ENCODE results near the gene GALT. TPM values are rescaled to one million over a fixed set of nuclear protein-coding genes. Genes with fewer than 3 reads are reported as not detected.

The GALT gene
- total RNA-seq, 2 experiments from 2014 or later, result 62.5 to 90.9 TPM

- H2AFZ ChIP-seq (ENCODE audit: low read length), result no peak overlapping the region
- H3K27ac ChIP-seq (ENCODE audit: low read depth, low read length, poor library complexity, severe bottlenecking), result no peak overlapping the region
These were observed 18.5 kb upstream of the GALT start for GRCh38 chr9:34627716-34628655.

GRCh38 chr9:34628656-34629490 lies 17.6 kb upstream of the GALT start, which contains the start of gene ARID3C:
Gene ARID3C (minus strand): TSS chr9:34629066. CDS start chr9:34628014, 1,052 bp downstream.
- CTCF ChIA-PET (ENCODE audit: unreplicated experiment), result no interaction called here
- no peak within 1 kb of the TSS for H3K27ac ChIP-seq (ENCODE audit: low read depth, low read length, poor library complexity, severe bottlenecking)
- no peak within 1 kb of the TSS for H2AFZ ChIP-seq (ENCODE audit: low read length)
- H3K9me3 ChIP-seq (ENCODE audit: low read length), result no peaks in the 10 kb centered on the region
- H3K36me3 ChIP-seq (ENCODE audit: insufficient read depth, low read length), result no peaks in the 10 kb centered on the region
- no peak for TF ChIP-seq EZH2phosphoT487 (IDR thresholded peaks at IDR 0.05; ENCODE audit: borderline replicate concordance, low read depth, low read length)
- TF ChIP-seq CTCF (conservative IDR thresholded peaks at IDR 0.05; ENCODE audit: low read length), result no peak
- no peaks in the 10 kb centered on the region for H3K9me2 ChIP-seq (ENCODE audit: insufficient read depth, low read length)
- BruUV-seq (replicated peaks), result no TSS peak
- H3K4me2 ChIP-seq (ENCODE audit: low read length), result no peak within 1 kb of the TSS
- no peaks in the 10 kb centered on the region for H3K4me1 ChIP-seq (ENCODE audit: insufficient read depth, low read length, poor library complexity, severe bottlenecking)
- POLR2A ChIA-PET, result interaction anchor here (1.2 to 1.4 kb wide), 2 partner anchors 9 to 17 kb away, joined by 3 read pairs; partner anchors contain the start of genes DCTN3 and GALT
- H3K4me3 ChIP-seq (ENCODE audit: low read depth, low read length, poor library complexity, severe bottlenecking), result no peak within 1 kb of the TSS
- intact Hi-C loops (cut with micrococcal nuclease; ENCODE audit: unreplicated experiment), result no loop called here
- DNase-seq (ENCODE audit: low spot score), result no peak
- 0 out of 2 replicates have a peak, but pooled peaks cover 5% of the 10 kb centered on the region for H4K20me1 ChIP-seq (ENCODE audit: insufficient read depth, low read length)
- H3K79me2 ChIP-seq (ENCODE audit: insufficient read depth, low read depth, low read length), result no peaks in the 10 kb centered on the region

More at GRCh38 chr9:34627716-34628655, 18.5 kb upstream of the GALT start:
- Histone ChIP-seq H3K79me2 (ENCODE audit: insufficient read depth, low read depth, low read length) (no peaks in the 10 kb centered on the region), H3K4me1 (ENCODE audit: insufficient read depth, low read length, poor library complexity, severe bottlenecking) (no peaks in the 10 kb centered on the region), H3K4me3 (ENCODE audit: low read depth, low read length, poor library complexity, severe bottlenecking) (no peak overlapping the region), H4K20me1 (ENCODE audit: insufficient read depth, low read length) (0 out of 2 replicates have a peak, but pooled peaks cover 5% of the 10 kb centered on the region), H3K36me3 (ENCODE audit: insufficient read depth, low read length) (no peaks in the 10 kb centered on the region), H3K9me2 (ENCODE audit: insufficient read depth, low read length) (no peaks in the 10 kb centered on the region), H3K4me2 (ENCODE audit: low read length) (no peak overlapping the region), H3K9me3 (ENCODE audit: low read length) (no peaks in the 10 kb centered on the region)
- BruUV-seq (replicated peaks), result no TSS peak
- TF ChIP-seq CTCF (conservative IDR thresholded peaks at IDR 0.05; ENCODE audit: low read length), result no peak
- TF ChIP-seq EZH2phosphoT487 (IDR thresholded peaks at IDR 0.05; ENCODE audit: borderline replicate concordance, low read depth, low read length), result no peak; the same call in 1 of the 2 replicates
- CTCF ChIA-PET (ENCODE audit: unreplicated experiment), result no interaction called here
- no peak for DNase-seq (ENCODE audit: low spot score)
- intact Hi-C loops (cut with micrococcal nuclease; ENCODE audit: unreplicated experiment), result no loop called here
- POLR2A ChIA-PET, result interaction anchor here (1.4 kb wide), 1 partner anchor 8 kb away, joined by 3 read pairs; the partner anchor contains the start of gene DCTN3
